RWPE2 (cell line): ENCODE results near the gene PCSK5.
A peak's percentile ranks its signal among the peaks of the same experiment; 100 is the strongest.

ENCODE experiments used
- ATAC-seq: fragments of 200-7000 bp; cut with Tn5 transposase; 3 replicates; pipeline ENCODE4 v1.9.1; 2021; ENCODE audit warnings: low read depth
- DNase-seq: peaks from one replicate; pipeline ENCODE4 v3.0.0-alpha.2; 2020; ENCODE audit warnings: low spot score
- H3K27ac ChIP-seq: fragments of 450-650 bp; 2 replicates; pipeline ENCODE4 v1.5.1; 2017; ENCODE audit warnings: mild to moderate bottlenecking; ENCODE audit not compliant: poor library complexity, severe bottlenecking
- H3K27me3 ChIP-seq: fragments of 250-450 bp; sonication (Bioruptor Pico); 2 replicates; pipeline ENCODE4 v1.5.1; 2021; ENCODE audit warnings: mild to moderate bottlenecking, moderate library complexity; ENCODE audit not compliant: insufficient read depth, poor library complexity, severe bottlenecking
- H3K36me3 ChIP-seq: fragments of 250-450 bp; sonication (Bioruptor Pico); 2 replicates; pipeline ENCODE4 v1.5.1; 2020; ENCODE audit warnings: low read depth, mild to moderate bottlenecking, moderate library complexity
- H3K4me1 ChIP-seq: fragments of 250-450 bp; sonication (Bioruptor Pico); 2 replicates; pipeline ENCODE4 v1.5.1; 2021; ENCODE audit warnings: mild to moderate bottlenecking, moderate library complexity; ENCODE audit not compliant: insufficient read depth, poor library complexity, severe bottlenecking
- H3K4me3 ChIP-seq: fragments of 250-450 bp; sonication (Bioruptor Pico); 2 replicates; pipeline ENCODE4 v1.5.1; 2021; ENCODE audit warnings: mild to moderate bottlenecking, moderate library complexity; ENCODE audit not compliant: severe bottlenecking
- H3K9me3 ChIP-seq: fragments of 250-450 bp; sonication (Bioruptor Pico); 2 replicates; pipeline ENCODE4 v1.5.1; 2021; ENCODE audit warnings: mild to moderate bottlenecking, moderate library complexity; ENCODE audit not compliant: severe bottlenecking
- CTCF ChIP-seq: fragments of 450-650 bp; IDR thresholded peaks from one replicate; pipeline ENCODE4 v1.5.1; 2017; ENCODE audit warnings: mild to moderate bottlenecking, moderate library complexity; ENCODE audit not compliant: poor library complexity, severe bottlenecking

PCSK5 gene

GRCh38 chr9:76188905-76189304, 298.4 kb downstream of the PCSK5 start:
- ATAC-seq, result no peak
- Histone ChIP-seq H3K4me1 (no peaks in the 10 kb centered on the region), H3K27ac (no peak overlapping the region), H3K9me3 (no peaks in the 10 kb centered on the region), H3K36me3 (no peaks in the 10 kb centered on the region), H3K4me3 (no peak overlapping the region), H3K27me3 (no peaks in the 10 kb centered on the region)
- TF ChIP-seq CTCF, result no peak
- DNase-seq, result no peak

- Histone ChIP-seq H3K36me3 (no peaks in the 10 kb centered on the region), H3K9me3 (no peaks in the 10 kb centered on the region), H3K4me1 (no peaks in the 10 kb centered on the region), H3K4me3 (no peak overlapping the region), H3K27me3 (no peaks in the 10 kb centered on the region), H3K27ac (no peak overlapping the region)
- TF ChIP-seq CTCF, result no peak
- ATAC-seq, result no peak
- DNase-seq, result no peak
These were observed 301.0 kb downstream of the PCSK5 start for GRCh38 chr9:76191493-76191892.

DNA sequence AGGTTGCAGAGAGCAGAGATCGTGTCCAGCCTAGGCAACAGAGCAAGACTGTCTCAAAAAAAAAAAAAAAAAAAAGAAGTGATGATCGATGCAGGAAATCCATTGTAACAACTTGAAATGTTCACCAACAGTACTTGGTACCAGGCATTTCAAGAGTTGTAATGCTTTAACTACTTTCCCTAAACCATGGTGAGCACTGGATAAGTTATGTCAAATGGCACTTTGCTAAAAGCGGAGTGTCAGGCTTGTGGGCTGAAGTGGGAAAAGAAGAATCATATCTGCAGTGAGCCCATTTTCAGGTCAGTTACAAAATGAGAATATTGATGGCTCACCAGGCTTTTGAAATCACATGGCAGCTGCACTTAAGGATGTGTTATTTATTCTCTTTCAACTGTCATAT, 301.5 kb downstream of the PCSK5 start:
- no peak for TF ChIP-seq CTCF
- ATAC-seq, result no peak

DNA sequence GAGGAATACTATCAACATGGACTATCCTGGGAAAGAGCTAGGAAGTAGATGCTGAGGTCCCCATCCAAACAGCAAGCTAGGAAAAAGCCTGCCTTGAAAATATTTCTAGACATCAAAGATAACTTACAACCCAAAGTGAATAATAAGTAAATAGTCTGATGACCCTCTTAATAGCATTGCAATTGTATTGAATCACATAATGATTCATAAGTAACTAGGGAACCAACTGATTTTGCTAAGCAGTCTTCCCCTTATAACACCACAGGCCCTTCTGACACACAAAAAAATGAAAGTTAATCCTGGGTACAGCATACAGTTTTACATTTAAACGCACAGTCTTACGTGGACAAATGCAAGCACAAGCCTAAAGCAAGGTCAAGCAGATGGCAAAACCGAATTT, 304.4 kb downstream of the PCSK5 start:
- Histone ChIP-seq H3K4me3 (no peak overlapping the region), H3K27me3 (no peaks in the 10 kb centered on the region), H3K4me1 (no peaks in the 10 kb centered on the region), H3K36me3 (no peaks in the 10 kb centered on the region), H3K27ac (no peak overlapping the region), H3K9me3 (no peaks in the 10 kb centered on the region)
- DNase-seq (no peak), ATAC-seq (peak; percentile 45; the same call in 2 of the 3 replicates)
- no peak for TF ChIP-seq CTCF

More for the DNA sequence above, 301.5 kb downstream of the PCSK5 start:
- no peaks in the 10 kb centered on the region for H3K36me3 ChIP-seq
- H3K4me1 ChIP-seq, result no peaks in the 10 kb centered on the region
- no peaks in the 10 kb centered on the region for H3K27me3 ChIP-seq
- no peak overlapping the region for H3K27ac ChIP-seq
- DNase-seq, result no peak
- no peak overlapping the region for H3K4me3 ChIP-seq
- no peaks in the 10 kb centered on the region for H3K9me3 ChIP-seq

DNA sequence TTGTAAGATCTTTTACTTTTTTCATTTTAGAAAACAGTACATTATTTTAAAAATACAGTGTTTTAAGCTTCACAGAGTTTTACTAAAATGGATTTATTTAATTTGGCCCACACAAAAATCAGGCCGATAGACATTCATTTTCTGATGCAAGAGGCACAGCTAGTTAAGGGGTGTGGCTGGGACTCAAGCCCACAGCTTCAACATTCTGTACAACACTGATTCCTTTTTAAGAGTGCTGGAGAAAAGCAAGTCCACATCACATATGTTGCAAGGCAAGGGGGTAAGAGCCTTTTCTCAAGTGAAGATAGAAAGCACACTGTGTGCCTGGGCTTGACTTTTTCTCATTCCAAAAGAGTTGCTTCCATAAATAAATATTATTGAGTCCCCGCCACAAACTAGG, 307.9 kb downstream of the PCSK5 start:
- Histone ChIP-seq H3K9me3 (no peaks in the 10 kb centered on the region), H3K4me3 (no peak overlapping the region), H3K27me3 (no peaks in the 10 kb centered on the region), H3K4me1 (no peaks in the 10 kb centered on the region), H3K27ac (no peak overlapping the region), H3K36me3 (no peaks in the 10 kb centered on the region)
- TF ChIP-seq CTCF, result no peak
- DNase-seq (no peak), ATAC-seq (no peak)
